OCI-LY3 (cell line): Measurements from ENCODE around the gene PARD3.

ENCODE experiments used
- H2AFZ ChIP-seq: fragments of 200-600, 300-600 bp; shearing (Covaris generic); 2 replicates; pipeline ENCODE4 v1.6.0; 2014; ENCODE audit warnings: antibody characterized with exemption, low read depth, low read length
- H3K27ac ChIP-seq: fragments of 200-600, 300-600 bp; sonication (generic); 2 replicates; pipeline ENCODE4 v1.5.1; 2014; ENCODE audit warnings: mild to moderate bottlenecking, low read length, moderate library complexity, mixed read lengths
- H3K27me3 ChIP-seq: fragments of 200-600, 300-600 bp; sonication (generic); 2 replicates; pipeline ENCODE4 v1.6.1; 2014; ENCODE audit warnings: low read depth, low read length, mixed read lengths
- H3K36me3 ChIP-seq: fragments of 200-600, 300-600 bp; sonication (generic); replicated peaks from 2 replicates; pipeline ENCODE3; 2014; ENCODE audit warnings: low read depth, low read length, mixed read lengths
- H3K4me1 ChIP-seq: fragments of 300-600, 200-600 bp; sonication (generic); 2 replicates; pipeline ENCODE4 v1.6.1; 2014; ENCODE audit warnings: low read length, mixed read lengths
- H3K4me2 ChIP-seq: fragments of 200-600, 300-600 bp; sonication (generic); 2 replicates; pipeline ENCODE4 v1.6.1; 2014; ENCODE audit warnings: low read length, mixed read lengths
- H3K4me3 ChIP-seq: fragments of 300-600, 200-600 bp; sonication (generic); 2 replicates; pipeline ENCODE4 v1.5.1; 2014; ENCODE audit warnings: antibody characterized with exemption, mild to moderate bottlenecking, low read length, moderate library complexity
- H3K79me2 ChIP-seq: fragments of 300-600, 200-600 bp; shearing (Covaris generic); 2 replicates; pipeline ENCODE4 v1.6.1; 2014; ENCODE audit warnings: mild to moderate bottlenecking, low read length, mixed read lengths
- H3K9ac ChIP-seq: fragments of 300-600, 200-600 bp; shearing (Covaris generic); 2 replicates; pipeline ENCODE4 v1.6.0; 2014; ENCODE audit warnings: mild to moderate bottlenecking, low read length, moderate library complexity
- H3K9me3 ChIP-seq: fragments of 200-600, 300-600 bp; shearing (Covaris generic); 2 replicates; pipeline ENCODE4 v1.6.1; 2014; ENCODE audit warnings: low read length, mixed read lengths; ENCODE audit not compliant: insufficient read depth
- H4K20me1 ChIP-seq: fragments of 200-600, 300-600 bp; sonication (generic); 2 replicates; pipeline ENCODE4 v1.6.1; 2016; ENCODE audit warnings: low read length, mixed read lengths; ENCODE audit not compliant: insufficient read depth
- CTCF ChIP-seq: fragments of 200-600, 300-600 bp; sonication (generic); IDR thresholded peaks from 2 replicates; pipeline ENCODE4 v1.5.1; 2014; ENCODE audit warnings: antibody characterized with exemption, low read length, low read depth
- EZH2phosphoT487 ChIP-seq: fragments of 200-600 bp; shearing (Covaris generic); IDR thresholded peaks from 2 replicates; pipeline ENCODE4 v1.6.1; 2018; ENCODE audit warnings: antibody characterized with exemption, mixed run types, low read depth

PARD3 gene

GRCh38 chr10:34292194-34292565 is 522.9 kb downstream of the PARD3 start:
- no peaks in the 10 kb centered on the region for H3K27me3 ChIP-seq
- H3K9ac ChIP-seq, result no peak overlapping the region

DNA sequence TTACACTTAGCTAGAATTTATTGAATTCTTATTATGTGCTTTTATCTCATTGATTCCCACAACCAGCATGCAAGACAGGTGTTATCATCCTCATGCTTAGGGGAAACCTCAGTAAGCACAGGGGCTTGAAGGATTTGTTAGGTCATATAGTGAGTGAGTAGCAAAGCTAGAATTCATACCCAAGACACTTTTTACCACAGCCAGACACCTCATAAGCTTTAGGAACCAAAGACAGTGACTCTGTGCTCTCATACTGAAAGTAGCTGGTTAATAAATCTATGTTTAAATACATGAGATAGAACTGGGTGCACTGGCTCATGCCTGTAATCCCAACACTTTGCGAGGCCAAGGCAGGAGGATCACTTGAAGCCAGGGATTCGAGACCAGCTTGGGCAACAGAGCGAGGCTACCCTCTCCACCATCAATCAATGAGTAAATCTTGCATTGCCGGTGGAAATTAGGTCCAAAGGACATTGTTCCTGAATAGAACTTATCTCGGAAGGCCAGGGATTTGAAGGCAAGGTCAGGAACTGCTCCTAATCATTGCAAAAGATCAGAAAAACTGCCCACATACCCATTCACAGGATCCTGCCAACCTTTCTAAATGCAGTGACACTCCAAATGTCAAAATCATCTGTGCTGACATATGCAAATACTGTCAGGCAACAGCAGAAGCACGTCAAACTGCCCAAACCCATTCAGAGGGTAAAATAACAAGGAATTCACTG is 523.5 kb downstream of the PARD3 start:
- no peak overlapping the region for H3K4me2 ChIP-seq
- no peaks in the 10 kb centered on the region for H3K4me1 ChIP-seq
- no peak overlapping the region for H3K9ac ChIP-seq
- no peak overlapping the region for H2AFZ ChIP-seq
- no peaks in the 10 kb centered on the region for H4K20me1 ChIP-seq
- no peaks in the 10 kb centered on the region for H3K27me3 ChIP-seq
- no peak overlapping the region for H3K27ac ChIP-seq
- H3K9me3 ChIP-seq, result no peaks in the 10 kb centered on the region
- no peak for TF ChIP-seq EZH2phosphoT487
- TF ChIP-seq CTCF, result no peak
- H3K4me3 ChIP-seq, result no peak overlapping the region
- no peaks in the 10 kb centered on the region for H3K79me2 ChIP-seq
- no peaks in the 10 kb centered on the region for H3K36me3 ChIP-seq

More at GRCh38 chr10:34292194-34292565, 522.9 kb downstream of the PARD3 start:
- Histone ChIP-seq H3K27ac (no peak overlapping the region), H3K4me1 (no peaks in the 10 kb centered on the region), H3K9me3 (no peaks in the 10 kb centered on the region), H3K79me2 (no peaks in the 10 kb centered on the region), H4K20me1 (no peaks in the 10 kb centered on the region), H2AFZ (no peak overlapping the region), H3K4me2 (no peak overlapping the region), H3K4me3 (no peak overlapping the region), H3K36me3 (no peaks in the 10 kb centered on the region)
- TF ChIP-seq EZH2phosphoT487 (no peak), CTCF (no peak)

GRCh38 chr10:34290412-34291081 is 524.5 kb downstream of the PARD3 start:
- no peaks in the 10 kb centered on the region for H3K27me3 ChIP-seq
- H3K27ac ChIP-seq, result no peak overlapping the region
- no peaks in the 10 kb centered on the region for H3K9me3 ChIP-seq
- no peak overlapping the region for H3K4me3 ChIP-seq
- H3K4me2 ChIP-seq, result no peak overlapping the region
- H2AFZ ChIP-seq, result no peak overlapping the region
- H3K9ac ChIP-seq, result no peak overlapping the region
- H3K36me3 ChIP-seq, result no peaks in the 10 kb centered on the region
- TF ChIP-seq EZH2phosphoT487 (no peak), CTCF (no peak)
- H3K79me2 ChIP-seq, result no peaks in the 10 kb centered on the region
- H4K20me1 ChIP-seq, result no peaks in the 10 kb centered on the region
- H3K4me1 ChIP-seq, result no peaks in the 10 kb centered on the region

DNA sequence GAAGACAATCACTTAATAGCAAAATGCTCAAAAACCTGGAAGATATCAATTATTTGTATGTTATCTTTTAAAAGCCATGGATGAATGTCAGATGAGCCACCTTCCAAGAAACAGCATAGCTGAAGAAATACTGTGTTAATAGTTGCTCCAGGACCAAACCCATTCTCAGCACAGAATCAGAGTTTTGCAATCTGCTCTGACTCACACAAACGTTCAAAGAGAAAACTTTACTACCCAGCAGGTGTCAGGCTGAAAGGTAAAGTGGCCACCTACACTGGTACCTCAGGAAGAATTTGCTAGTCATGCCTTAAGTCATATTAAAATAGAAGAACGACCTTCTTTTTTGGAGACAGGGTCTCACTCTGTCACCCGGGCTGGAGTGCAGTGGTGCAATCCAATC is 526.5 kb downstream of the PARD3 start:
- no peak overlapping the region for H3K27ac ChIP-seq
- no peaks in the 10 kb centered on the region for H4K20me1 ChIP-seq
- no peak overlapping the region for H3K4me3 ChIP-seq
- H3K4me2 ChIP-seq, result no peak overlapping the region
- H3K27me3 ChIP-seq, result no peaks in the 10 kb centered on the region
- H3K9ac ChIP-seq, result no peak overlapping the region
- no peaks in the 10 kb centered on the region for H3K79me2 ChIP-seq
- H3K4me1 ChIP-seq, result no peaks in the 10 kb centered on the region
- H3K36me3 ChIP-seq, result no peaks in the 10 kb centered on the region
- no peak overlapping the region for H2AFZ ChIP-seq
- no peak for TF ChIP-seq CTCF
- TF ChIP-seq EZH2phosphoT487, result no peak
- no peaks in the 10 kb centered on the region for H3K9me3 ChIP-seq
